ENCODE results near the gene SMIM7.

The SMIM7 gene

DNA sequence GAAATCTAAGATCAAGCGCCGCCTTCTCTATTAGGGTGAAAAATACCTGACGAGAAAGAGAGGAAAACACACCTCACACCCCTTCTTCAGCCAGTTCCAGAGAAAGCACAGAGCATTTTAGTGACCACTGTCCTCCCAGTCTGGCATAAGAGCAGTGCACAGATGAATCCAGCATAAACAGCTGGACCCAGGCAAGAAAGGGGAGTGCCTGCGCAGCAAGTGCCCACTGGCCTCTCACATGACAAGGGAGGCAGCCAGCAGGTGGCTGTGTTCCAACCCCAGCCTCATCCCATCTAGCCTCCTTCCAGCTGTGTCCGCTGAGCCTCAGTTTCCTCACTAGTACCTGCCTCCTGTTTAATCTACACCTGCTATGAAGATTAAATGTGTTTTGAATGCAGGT lies 39.9 kb downstream of the SMIM7 start:
- DNase-seq: no peak

- no peak for DNase-seq
Measured at GRCh38 chr19:16619457-16619856, 40.5 kb downstream of the SMIM7 start.

DNA sequence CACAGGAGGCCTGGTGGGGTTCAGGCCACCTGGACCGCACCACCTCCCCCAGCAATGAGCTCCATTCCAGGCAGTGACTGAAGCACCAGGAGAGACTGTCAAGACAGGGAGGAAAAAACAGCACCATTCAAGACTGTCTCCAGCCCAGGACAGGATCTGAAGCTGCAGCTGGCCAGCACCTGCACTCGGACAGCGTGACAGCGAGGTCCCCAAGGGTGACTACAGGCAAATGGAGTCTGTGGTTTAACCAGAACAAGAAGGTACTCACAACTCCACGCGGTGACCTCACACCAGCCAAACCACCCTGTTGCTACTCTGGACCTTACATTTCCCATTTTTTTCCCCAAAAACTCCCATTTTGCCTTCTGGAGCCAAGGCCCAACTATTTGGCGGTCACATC lies 41.7 kb downstream of the SMIM7 start:
- no peak for DNase-seq

DNA sequence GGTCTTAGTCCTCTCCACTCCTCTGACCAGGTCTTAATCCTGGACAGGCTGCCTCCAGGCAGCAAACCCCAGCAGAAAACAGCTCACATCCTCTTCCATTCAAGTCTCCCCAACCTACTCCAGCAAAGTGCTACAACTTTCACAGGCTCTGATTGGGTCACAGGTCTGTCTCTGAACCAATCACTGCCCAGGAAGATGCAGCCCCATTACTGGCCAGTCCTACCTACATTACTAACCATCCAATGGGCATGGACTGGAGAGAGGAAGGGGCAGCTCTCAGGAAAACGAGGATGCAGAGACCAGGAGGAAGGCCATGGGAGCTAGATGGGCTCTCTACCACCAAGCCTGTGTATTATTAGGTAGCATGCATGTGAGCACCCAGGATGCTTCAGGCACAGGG lies 44.1 kb downstream of the SMIM7 start:
- DNase-seq: no peak

- no peak for DNase-seq
Measured at GRCh38 chr19:16614941-16615340, 45.0 kb downstream of the SMIM7 start.

- DNase-seq: no peak
Measured at GRCh38 chr19:16613841-16614240, 46.1 kb downstream of the SMIM7 start.

- no peak for DNase-seq
Measured at GRCh38 chr19:16612636-16613035, 47.3 kb downstream of the SMIM7 start.

DNA sequence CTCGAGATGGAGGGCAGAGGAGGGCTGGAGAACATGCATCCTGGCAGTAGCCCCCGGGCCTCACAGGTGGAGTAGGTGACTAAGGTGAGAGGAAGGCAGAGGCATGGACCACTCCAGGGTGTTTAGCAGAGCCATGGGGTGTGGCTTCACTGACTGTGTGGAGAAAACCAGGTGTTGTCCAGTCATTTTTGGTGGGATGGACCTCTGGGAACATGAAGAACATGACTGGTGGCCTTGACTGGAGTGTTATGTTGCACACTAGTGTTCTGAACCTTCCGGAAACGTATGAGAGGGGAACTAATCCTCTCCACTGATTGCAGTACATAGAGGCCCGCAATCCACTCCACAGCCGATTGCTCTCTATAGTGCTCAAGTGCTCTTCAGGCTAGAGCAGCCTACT lies 48.8 kb downstream of the SMIM7 start:
- DNase-seq: no peak

GRCh38 chr19:16609511-16610200 lies 50.3 kb downstream of the SMIM7 start:
- DNase-seq: no peak

- no peak for DNase-seq
Measured at GRCh38 chr19:16608290-16608739, 51.6 kb downstream of the SMIM7 start.

DNA sequence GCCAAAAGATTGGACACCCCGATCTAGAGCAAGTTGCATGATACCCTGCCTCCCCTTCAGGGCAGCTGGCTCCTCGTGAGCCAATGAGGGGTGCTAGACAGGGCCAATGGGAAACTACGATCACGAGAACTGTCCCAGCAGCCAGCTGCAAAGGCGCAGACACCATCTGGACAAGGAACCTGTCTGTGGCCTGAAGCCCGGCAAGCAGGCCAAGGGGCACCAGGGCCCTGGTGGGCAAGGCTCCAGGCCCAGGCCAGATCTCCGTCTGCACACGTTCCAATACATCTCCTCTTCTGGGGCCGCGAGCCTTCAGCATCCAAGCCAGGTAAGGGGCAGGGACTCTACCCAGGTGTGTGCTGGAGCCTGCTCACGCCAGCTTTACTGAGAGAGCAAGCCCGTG lies 52.1 kb downstream of the SMIM7 start:
- no peak for DNase-seq

DNA sequence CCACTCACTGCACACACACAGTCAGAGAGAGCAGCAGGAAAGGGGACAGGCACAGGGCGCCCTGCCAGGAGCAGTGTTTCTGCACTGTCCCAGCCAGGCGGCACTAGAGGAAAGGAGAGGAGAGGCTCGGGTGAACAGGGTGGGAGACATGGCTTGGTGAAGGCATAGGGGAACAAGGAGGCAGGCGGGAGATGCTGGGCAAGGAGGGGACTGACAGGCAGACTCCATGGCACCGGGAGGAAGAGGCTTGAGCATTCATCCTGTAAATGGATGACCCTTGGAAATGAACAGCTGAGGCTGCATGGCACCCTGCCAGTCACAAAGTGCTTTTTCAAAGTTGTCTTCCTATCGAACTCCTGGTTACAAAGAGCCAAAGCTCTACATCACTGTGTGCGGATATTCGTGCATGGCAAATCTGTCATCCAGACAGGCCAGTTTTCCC lies 54.4 kb downstream of the SMIM7 start:
- DNase-seq: no peak

- no peak for DNase-seq
Measured at GRCh38 chr19:16605115-16605514, 54.8 kb downstream of the SMIM7 start.

- DNase-seq: no peak
Measured at GRCh38 chr19:16604615-16605014, 55.3 kb downstream of the SMIM7 start.

GRCh38 chr19:16603090-16603489 lies 56.9 kb downstream of the SMIM7 start:
- DNase-seq: no peak

- no peak for DNase-seq
Measured at GRCh38 chr19:16601378-16602052, 58.4 kb downstream of the SMIM7 start.

DNA sequence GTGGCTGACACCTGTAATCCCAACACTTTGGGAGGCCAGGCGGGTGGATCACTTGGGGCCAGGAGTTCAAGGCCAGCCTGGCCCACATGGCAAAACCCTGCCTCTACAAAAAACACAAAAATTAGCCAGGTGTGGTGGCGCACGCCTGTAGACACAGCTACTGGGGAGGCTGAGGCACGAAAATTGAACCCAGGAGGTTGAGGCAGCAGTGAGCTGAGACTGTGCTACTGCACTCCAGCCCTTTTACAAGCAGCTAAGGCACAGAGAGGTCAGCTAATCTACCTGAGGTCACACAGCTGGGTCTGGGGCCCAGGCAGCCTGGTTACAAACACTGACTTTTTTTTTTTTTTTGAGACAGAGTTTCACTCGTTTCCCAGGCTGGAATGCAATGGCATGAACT lies 59.1 kb downstream of the SMIM7 start:
- DNase-seq: no peak

DNA sequence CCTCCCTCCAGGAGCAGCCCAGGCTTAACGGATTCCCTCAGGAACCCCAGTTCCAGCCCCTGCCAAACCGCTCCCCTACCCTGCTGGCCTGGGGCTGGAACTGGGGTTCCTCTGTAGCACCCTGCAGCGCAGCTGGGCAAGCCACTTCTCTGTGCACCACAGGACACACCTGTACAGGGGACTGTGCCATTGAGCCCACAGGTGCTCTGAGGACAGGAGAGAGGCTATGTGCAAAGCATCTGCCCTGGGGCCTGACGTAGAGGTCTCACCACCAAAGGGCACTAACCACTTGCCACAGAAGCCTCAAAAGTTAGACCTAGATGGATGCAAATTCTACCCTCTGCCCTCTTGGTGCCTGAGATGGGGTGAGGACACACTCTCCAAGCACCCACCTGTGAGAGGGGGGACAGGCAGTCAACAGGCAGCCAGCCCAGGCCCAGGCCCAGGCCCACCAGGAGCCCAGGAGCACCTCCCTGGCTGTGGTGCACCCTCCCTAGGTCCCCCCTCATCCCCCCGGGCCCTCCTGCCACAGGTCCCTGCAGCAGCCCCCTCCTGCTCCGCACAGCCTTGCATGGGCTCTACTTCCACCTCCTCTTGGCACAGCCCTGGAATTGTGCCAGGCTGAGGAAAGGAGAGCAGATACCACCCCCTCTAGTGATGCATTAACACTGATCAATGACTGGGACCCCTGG lies 60.1 kb downstream of the SMIM7 start:
- no peak for DNase-seq

GRCh38 chr19:16598848-16599247 lies 61.1 kb downstream of the SMIM7 start:
- DNase-seq: no peak

DNA sequence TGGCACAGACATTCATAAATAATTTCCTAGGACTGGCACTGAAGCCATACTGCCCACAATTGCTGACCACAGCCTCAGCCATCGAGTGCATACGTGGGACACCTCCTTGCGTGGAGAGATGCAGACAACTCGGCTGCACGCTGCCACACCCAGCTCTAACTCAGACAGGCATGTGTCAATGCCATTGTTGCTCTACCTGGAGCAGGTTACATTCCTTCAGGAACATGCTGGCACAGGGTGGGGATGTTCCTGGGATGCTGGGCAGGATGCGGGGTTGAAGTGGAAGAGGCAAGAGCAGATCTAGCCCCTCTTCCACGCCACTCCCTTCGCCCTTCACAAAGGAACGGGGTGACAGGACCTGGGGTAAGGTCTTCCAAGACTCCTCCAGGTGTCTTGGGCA lies 63.5 kb downstream of the SMIM7 start:
- no peak for DNase-seq

Measured in NCI-H1436 treated with DMSO at 0.1 percent for 48 hours (cell line).